HG03045 (cell line): ENCODE results near the gene EPB41.
"Not testable (repeated sequence)": the region's sequence is repeated elsewhere in the genome, so short reads cannot be mapped to it uniquely, and the experiment has no call there.

Source experiments
- ATAC-seq: cut with Tn5 transposase; IDR thresholded peaks from one replicate; pipeline ENCODE4 v1.9.1; 2021; ENCODE audit warnings: mild to moderate bottlenecking, moderate library complexity; ENCODE audit not compliant: unreplicated experiment

The EPB41 gene

DNA sequence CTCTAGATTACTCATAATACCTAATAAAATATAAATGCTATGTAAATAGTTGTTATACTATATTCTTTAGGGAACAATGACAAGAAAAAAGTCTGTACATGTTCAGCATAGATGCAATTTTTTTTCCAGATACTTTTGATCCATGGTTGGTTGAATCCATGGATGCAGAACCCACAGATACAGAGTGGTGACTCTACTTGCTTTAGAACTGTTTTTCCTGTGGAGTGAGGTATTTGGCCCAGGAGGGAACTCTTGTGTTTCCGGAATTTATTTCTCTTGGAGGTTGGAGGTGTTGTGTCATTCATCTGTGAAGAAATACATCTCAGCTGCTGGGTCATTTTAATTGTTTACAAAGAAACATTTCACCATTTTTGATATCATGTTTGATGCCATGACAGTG, 180.6 kb downstream of the EPB41 start:
- ATAC-seq = no peak

GRCh38 chr1:29096231-29096886, 182.0 kb downstream of the EPB41 start:
- no peak for ATAC-seq

GRCh38 chr1:29099286-29099685, 184.9 kb downstream of the EPB41 start:
- ATAC-seq = no peak

- ATAC-seq = no peak
Observed at GRCh38 chr1:29100487-29100886, 186.1 kb downstream of the EPB41 start.

DNA sequence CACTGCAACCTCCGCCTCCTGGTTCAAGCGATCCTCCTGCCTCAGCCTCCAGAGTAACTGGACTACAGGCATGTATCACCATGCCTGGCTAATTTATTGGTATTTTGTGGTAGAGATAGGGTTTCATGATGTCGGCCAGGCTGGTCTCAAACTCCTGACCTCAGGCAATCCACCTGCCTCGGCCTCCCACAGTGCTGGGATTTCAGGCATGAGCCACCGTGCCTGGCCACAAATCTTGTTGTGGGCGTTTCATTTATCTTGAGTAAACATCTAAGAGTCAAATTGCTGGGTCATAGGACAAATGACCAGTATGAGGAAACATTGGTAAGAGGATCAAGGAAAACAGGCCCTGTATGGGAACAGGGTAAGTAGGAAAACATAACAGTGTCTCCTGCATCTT, 191.5 kb downstream of the EPB41 start:
- ATAC-seq = no peak

DNA sequence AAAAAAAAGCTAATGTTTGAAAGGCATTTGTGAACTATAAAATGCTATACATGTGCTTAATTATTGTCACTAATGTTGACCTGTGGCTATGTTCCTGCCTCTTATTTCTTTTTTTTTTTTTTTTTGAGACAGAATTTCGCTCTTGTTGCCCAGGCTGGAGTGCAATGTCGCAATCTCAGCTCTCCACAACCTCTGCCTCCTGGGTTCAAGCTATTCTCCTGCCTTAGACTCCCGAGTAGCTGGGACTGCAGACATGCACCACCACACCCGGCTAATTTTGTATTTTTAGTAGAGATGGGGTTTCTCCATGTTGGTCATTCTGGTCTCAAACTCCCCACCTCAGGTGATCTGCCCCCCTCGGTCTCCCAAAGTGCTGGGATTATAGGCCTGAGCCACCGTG, 193.7 kb downstream of the EPB41 start:
- ATAC-seq = not testable (repeated sequence)

DNA sequence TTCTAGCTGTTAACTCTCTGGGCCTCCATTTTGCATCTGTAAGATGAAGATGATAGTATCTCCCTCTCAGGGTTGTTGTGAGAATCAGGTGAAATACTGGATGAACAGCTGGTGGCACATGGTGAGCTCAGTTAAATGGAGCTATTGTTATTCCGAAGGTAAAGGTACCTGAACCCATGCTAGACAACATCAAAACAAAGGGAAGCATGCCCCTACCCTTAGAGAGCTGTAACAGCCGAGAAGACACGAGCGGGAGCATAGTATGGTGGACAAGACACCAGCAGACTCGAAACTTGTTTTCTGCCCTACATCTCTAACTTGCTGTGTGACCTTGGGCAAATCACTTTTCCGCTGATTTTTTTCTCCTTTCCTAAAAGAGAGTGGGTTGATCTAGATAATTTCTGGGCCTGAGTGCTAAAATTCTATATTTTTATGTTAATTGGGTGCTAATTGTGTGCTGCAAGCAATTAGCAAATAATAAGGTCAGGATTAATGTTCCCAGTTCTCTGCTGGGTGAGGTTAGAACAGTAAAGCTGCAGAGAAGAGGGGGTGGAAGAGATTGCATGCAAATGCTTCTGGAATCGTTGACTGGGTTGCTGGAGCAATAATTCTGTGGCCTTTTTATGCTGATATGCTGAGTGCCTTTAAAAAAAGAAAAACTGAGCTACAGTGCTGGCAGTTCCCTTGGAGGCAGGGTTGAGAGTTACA, 198.5 kb downstream of the EPB41 start:
- no peak for ATAC-seq

DNA sequence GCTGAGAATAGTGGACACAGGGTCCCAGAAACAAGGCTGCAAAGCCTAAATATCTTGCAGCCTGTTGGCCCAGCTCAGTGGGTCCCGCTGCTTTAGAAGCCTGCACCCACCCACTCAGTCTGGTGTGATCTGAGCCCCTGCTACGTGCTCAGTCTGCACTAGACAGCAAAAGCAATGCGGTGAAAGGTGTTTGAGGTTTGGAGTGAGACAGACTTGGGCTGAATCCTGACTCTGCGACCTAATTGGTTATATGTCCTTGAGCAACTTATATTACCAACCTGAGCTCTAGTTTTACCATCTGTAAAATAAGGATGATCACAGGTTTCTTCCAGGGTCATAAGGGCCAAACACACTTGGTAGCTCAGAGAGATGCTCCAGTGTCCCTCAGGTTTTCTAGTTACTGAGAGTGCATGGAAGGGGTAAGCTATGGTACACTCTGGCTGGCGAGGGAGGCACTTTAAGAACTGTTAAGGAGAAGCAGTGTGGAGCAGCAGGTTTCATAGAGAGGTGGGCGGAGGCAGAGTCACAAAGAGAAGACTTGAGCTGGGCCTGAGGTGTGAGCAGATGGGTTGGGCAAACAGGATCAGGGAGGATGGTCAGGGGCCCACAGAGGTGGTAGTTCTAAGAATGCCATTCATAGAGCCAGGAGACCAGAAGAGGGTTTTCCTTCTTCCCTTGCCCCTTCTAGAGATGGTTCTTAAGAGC, 199.2 kb downstream of the EPB41 start:
- ATAC-seq = no peak

GRCh38 chr1:29114654-29115053, 200.3 kb downstream of the EPB41 start:
- no peak for ATAC-seq

GRCh38 chr1:29117381-29117780, 203.0 kb downstream of the EPB41 start:
- ATAC-seq = no peak

- ATAC-seq = no peak
Observed at GRCh38 chr1:29119121-29119929, 205.0 kb downstream of the EPB41 start.

DNA sequence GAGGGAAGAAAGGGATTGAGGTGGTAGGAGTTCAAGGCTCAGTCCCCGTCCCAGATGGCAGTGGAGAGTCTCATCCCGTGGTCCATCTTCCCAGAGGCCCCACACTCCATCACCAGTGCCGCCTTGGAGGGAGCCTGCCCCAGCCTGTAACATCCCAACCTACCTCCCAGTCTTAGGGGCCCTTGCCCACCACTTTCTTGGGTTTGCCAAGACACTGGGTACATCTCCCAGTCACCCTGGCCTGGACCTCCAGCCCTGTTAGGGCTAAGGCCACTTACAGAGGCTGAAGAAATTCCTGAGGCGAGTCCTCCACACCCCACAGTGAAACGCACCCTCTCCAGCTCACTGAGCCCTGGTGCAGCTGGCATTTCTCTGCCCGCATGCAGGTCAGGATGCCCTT, 206.0 kb downstream of the EPB41 start:
- no peak for ATAC-seq

- ATAC-seq = no peak
Observed at GRCh38 chr1:29120947-29121485, 206.6 kb downstream of the EPB41 start.

- no peak for ATAC-seq
Observed at GRCh38 chr1:29121516-29121935, 207.2 kb downstream of the EPB41 start.

DNA sequence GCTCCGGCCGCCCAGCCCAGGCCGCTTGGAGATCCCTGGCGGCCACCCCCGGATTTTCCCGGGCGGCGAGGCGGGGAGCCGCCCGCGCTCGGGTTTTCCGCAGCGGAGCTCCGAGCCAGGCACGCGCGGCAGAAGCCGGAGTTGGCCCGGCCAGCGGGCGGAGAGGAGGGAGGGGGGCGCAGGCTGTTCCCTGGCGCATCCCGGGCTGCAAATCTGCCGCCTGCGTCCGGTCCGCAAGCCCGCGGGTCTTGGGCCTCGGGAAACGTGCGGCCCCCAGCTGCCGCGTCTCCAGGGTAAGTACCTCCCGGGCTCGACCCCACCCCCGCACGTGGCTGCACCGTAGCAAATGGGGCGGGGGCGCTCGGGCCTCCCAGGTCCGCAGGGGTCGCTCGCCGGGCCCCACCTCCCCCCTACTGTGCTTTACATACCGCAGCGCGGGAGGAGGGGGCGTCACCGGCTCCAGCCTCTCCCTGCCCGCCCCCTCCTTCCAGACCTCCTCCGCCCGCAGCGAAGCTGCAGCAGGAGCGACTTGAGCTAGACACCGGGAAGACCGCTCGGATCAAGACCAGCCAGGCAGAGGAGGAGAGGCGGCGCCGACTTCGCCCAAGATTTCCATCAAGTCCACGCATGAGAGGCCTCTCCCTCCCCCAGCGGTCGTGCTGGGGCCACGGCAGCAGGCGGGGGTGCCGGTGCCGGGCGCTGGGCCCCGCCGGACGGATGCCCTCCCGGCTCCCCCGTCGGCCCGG, 207.7 kb downstream of the EPB41 start:
- ATAC-seq = no peak

- ATAC-seq = no peak
Observed at GRCh38 chr1:29122682-29123052, 208.3 kb downstream of the EPB41 start.

GRCh38 chr1:29123053-29123886, 208.9 kb downstream of the EPB41 start:
- ATAC-seq = no peak

DNA sequence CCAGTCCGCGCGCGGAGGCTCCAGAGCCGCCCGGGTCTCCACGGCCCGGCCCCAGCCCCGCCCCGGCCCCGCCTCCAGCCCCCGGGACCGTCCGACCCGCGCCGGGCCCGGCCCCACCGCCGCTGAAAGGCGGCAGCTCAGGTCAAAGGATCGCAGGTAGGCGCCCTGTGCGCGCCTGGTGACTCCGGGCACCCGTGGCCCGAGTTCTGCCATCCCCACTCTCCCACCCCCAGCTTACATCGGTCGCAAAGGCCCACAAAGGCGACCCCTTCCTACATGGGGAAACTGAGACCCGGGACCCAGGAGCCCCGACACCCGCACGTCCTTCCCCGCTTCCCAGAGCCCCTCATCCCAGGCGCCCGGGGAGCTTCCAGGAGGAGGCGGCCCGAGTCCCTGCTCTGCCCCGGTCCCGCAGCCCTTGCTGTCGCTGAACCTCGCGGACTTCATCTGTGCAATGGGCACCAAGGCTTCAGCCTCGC, 209.6 kb downstream of the EPB41 start, which contains the start of gene TMEM200B:
TSS of gene TMEM200B (minus strand) at position 17 of the 479 bp plus-strand sequence. CDS start 2,075 bp downstream, outside the sequence.
- no peak for ATAC-seq
